Gastroesophageal sphincter (tissue), 3 donors: ENCODE data around the gene OR5K2.

Source experiments
- CTCF ChIP-seq, 4 experiments: fragments of 200-600 bp in 2 of 4; fragments of 450-650 bp in 2 of 4; sonication (generic) in 1 of 4; IDR thresholded peaks; one replicate each; pipeline ENCODE4 v1.5.1; 2017 to 2019; ENCODE audit warnings: antibody characterized with exemption in 4 of 4, mild to moderate bottlenecking in 2 of 4, moderate library complexity in 2 of 4
- POLR2A ChIP-seq, 2 donors: fragments of 450-650 bp; IDR thresholded peaks; one replicate each; pipeline ENCODE4 v1.6.1; 2017; ENCODE audit warnings: antibody characterized with exemption in 2 of 2, mild to moderate bottlenecking in 2 of 2, moderate library complexity in 1 of 2
- POLR2AphosphoS5 ChIP-seq: sonication (generic); formaldehyde crosslinking; IDR thresholded peaks from one replicate; pipeline ENCODE4 v1.6.1; 2017; ENCODE audit warnings: antibody characterized with exemption

- TF ChIP-seq CTCF (IDR thresholded peaks at IDR 0.05) (no peak), POLR2A (IDR thresholded peaks at IDR 0.05) (no peak), POLR2AphosphoS5 (no peak)
Measured at GRCh38 chr3:98454929-98455328, 42.6 kb upstream of the OR5K2 start.
